ENCODE measurements around the gene CEP112.

CEP112 gene

DNA sequence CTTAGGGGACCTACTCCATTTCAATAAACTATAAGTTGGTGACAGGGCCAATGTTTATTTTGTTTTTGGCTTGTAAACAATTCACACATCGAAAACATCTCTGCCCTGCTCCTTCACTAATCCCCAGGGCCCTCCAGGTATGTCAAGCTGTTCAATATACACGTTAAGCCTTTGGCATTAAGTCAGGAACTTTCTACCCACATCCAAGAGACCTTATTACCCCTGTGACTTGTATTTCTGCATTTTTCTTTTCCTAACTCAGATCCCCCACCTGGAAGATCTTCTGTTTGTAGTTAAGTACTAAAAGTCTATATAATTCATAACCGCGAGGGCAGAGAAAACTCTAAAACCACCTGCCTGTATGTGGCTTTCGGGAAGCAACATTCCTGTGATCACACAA, 523.7 kb downstream of the CEP112 start:
- DNase-seq: no peak

DNA sequence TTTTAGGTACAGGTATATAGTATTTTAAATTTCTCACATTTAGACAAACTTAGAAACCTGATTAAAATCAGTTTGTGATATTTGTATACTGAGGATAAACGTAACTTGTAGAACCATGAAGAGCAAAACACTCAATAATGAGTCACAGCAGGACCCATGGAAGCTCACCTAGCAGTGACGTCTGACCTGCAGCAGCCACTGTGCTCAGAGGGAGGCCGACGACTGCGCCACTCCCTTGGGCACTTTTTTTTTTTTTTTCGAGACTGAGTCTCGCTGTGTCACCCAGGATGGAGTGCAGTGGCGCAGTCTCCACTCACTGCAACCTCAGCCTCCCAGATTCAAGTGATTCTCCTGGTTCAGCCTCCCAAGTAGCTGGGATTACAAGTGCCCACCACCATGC, 524.3 kb downstream of the CEP112 start:
- DNase-seq: no peak

DNA sequence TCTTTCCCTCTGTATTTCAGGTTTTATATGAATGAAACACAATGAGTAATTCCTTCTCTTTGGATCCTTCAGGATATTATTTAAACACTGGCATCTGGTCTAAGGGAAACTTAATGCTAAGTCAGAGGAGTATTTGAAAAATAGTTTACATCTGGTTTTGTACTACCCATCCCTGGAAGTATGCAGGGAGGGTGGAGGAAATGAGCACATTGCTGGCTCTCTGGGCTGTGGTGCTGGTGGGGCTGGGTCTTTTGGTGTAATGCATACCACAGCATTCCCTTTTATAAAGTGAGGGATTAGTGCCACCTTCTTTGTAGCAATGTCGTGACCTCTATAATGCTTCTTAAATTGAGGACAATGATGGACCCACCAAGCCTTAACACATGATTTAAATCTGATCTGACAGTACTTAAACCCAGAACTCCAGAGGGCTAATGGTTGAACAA, 525.0 kb downstream of the CEP112 start:
- no peak for DNase-seq

DNA sequence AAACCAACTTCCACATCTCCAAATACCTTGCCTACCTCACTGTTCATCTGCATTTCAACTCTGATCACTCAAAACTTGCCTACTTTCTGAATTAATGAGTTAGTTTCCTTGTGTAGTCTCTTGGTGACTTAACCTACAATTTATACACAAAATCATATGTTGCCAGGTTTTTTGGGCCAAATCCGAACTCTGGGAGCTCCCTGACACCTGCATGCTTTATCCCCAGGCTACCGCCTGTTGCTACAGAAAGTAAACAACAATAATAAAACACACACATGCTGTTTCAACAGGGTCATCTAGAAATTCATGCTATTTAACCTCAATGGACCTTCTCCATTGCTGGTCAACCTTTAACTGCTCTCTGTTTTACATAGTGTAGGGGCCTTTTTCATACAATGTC, 526.0 kb downstream of the CEP112 start:
- DNase-seq: no peak

DNA sequence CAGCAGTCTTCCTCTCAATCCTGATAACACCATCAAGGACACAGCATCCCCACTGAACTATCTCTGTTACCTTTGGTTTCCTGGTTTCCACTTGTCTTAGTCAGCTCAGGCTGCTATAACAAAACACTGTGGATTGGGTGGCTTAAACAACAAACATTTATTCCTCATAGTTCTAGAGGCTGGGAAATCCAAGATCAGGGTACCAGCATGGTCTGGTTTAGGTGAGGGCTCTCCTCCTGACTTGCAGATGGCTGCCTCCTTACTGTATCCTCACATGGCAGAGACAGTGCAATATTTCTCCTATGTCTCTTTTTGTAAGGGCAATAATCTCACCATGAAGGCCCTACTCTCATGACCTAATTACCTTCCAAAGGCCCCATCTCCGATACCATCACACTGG, 527.2 kb downstream of the CEP112 start:
- DNase-seq: no peak

DNA sequence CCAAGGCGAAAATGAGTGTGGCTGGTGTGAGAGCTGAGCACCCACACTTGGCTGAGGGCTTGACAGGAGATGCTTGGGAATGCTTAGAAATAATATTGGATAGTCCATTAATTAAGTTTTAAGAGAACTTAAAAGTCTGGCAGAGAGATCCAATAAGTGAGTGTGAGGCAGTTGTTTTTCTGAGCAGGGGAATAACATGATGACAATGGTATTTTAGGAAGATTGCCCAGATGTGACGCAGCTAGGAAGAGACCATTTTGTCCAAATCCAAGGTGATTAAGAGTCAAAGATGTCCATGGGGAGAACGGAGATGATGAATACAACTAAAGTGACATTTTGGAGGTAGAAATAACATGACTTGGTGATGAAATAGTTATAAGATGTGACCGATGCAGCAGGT, 527.7 kb downstream of the CEP112 start:
- no peak for DNase-seq

DNA sequence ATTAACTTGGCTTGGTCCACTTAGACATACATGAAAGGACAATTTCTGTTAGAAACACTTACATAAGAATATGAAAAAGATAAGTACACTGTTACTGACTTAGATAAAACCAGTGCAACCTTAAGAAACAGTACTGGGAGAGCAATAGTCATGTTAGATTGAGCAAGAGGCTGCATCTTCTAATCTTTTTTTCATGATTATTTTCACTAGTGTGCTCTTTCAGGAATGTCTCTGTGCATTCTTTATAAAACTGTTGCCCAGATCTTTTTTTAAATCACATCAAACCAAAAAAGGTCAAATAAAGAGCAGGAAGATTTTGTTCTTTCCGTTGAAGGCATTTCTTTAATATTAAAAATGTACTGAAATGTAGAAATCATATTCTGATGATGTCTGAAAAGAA, 529.7 kb downstream of the CEP112 start:
- DNase-seq: no peak

DNA sequence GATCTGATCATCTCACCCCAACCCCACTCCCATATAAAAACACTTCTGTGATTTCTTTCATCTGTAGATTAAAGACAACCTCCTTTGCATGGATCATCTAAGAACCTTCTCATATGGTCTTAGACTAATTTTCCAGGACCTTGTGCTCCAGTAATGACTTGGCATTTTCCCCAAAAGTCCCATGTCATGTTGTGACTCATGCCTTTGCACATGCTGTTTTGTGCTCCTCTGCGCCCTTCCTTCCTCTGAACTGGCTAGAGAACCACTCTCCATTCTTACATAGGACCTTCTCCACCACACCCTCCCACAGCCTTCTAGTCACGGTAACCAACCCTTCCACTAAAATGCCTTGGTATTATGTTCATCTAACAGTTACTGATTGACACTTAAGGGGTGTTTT, 531.0 kb downstream of the CEP112 start:
- DNase-seq: no peak

DNA sequence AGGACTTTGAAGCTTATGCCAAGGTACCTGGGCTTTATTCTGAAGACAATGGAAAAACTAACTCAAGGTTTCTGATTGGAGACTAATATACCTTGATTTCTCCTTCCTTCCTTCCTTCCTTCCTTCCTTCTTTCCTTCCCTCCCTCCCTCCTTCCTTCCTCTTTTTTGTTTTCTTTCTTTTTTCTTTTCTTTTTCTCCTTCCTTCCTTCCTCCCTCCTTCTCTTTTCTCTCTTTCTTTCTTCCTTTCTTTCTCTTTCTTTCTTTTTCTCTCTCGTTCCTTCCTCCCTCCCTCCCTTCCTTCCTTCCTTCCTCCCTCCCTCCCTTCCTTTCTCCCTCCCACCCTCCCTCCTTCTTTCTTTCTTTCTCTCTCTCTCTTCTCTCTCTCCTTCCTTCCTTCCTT, 531.9 kb downstream of the CEP112 start:
- no peak for DNase-seq

DNA sequence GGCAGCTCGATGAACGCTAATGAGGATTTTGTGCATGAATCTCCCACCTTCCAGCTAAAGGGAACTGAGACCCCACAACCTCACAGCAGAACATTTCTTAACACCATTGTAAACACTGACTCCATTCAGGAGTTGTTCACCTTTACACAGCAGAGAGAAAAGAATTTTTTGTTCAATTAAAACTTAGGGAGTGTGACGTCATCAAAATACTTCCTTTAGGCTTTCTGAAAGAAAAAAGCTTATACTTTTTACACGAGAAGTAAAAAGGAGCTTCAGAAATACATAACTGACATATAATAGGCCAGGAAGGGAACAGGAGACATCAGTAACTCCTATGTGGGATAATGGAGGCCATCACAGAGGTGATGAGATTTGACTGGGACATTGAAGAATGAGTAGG, 532.4 kb downstream of the CEP112 start:
- no peak for DNase-seq

DNA sequence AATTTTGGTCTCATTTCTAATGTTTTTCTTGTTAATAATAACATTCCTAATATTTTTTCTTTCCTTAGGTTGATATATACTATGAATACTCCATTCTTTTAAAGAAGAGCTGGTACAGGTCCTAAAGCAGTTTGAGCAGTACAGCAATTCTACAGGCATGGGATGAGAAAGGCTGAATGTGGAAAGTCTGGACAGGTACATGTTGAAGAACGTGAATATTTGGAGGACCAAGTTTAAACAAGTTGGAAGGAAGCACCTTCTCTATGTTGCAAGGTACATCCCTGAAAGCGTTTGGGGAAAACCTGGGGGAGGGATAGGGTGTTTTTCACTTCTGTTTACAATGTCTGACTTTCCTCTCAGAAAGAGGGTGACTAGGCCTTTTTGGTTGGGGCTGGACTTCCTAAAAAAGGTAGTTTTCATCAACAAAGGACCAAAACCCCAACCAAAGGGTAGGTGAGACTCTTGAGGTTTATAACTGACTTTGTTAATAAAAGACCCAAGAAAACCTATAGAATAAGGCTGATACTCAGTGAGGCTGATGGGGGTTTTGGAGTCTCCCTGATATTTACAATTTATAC, 534.6 kb downstream of the CEP112 start:
- DNase-seq: no peak

DNA sequence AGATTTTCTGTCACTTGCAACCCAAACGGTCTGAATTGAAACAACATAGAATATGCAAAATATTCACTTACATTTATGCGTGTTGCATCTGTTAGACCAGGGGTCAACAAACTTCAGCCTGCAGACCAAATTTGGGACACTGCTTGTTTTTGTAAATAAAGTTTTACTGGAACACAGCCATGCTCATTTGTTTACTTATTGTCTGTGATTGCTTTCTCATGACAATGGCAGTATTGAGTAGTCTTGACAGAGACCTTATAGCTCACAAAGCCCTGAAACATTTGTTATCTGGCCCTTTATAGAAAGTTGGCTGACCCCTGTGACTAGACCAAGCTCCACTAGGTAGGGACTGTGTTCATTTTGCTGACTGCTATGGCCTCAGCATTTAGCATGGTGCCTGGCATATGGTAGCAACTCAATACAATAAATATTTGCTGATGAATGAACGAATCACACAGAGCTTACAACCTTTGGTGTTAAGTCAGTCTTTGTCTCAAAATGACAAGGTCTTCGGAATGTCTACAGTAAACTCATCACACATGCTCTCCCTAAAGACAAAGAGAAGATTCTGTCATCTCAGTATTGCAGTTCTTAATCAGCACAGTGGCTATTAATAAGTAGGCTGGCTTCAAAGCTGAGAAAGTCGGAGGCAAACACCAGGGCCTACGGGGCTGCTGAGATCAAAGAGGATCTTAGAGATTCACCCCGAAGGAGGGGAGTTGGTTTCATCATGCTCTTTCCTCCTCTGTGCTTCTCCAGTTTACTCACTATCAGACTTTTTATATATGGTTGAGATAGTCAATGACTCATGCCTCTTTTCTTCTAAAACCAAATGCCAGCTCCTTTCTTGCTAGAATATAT, 535.3 kb downstream of the CEP112 start:
- DNase-seq: no peak

DNA sequence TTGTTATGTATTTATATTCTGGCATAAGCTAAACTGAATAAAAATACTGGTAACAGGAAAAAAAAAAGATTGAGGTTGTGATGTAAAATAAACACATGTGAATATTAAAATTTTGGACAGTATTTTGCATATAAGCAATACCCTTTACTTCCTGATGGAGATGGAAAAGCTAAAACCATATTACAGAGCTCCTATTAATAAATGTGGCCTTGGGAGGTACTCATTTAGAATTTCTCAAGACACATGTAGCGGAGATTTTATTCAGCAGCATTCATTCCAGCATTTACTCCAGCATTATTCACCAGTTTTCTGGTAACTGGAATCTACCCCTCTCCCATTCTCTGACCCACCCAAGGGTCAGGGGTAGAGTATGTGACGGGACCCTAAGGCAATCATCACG, 536.2 kb downstream of the CEP112 start:
- no peak for DNase-seq

DNA sequence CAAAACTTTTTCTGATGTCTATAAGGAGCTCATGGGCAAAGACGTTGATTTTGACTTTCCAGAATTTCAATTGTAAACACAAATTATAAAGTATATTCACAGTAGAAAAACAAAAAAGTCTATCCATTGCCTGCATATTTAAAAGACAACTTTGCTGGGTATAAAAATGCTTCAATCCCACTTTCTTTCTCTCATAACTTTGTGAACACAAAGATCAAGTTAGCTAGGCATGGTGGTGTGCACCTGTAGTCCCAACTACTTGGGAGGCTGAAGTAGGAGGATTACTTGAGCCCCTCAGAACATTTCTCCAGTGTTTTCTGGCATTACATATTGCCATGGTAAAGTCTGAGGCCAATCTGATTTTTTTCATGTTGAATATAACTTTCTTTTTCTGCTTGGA, 547.4 kb downstream of the CEP112 start:
- DNase-seq: no peak

DNA sequence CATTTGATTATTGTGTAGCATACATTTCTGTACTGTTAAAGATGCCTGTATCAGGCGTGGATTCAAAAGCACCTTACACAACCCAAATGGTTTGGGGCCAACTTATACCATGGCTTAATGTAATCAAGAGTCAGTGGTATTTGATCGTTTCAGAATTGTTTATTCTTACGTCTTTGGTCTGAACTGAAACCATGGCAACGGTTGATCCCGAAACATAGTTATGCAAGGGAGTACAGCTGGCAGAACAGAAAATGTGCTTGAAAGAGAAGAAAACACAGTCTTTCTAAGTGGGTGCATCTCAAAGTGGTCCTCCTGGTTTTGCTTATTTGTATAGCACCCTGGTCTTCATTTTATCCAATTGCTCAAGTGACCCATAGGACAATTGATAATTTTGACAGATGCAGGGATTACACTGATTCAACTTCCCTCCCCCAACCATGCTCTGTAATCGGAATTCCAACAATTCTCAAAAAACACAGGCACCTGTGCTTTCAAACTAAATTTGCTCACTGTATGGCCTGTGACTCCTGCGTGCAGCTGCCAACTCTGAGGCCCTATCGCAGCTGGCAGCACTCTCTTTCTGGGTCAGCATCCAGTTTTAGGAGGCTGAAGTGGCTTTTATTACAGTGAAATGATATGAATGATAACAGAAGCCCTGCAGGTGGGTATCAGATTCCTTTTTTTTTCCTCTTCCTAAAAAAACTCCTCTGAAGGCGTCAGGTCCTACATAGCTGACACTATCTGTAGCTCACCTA, 553.5 kb downstream of the CEP112 start:
- DNase-seq: no peak

DNA sequence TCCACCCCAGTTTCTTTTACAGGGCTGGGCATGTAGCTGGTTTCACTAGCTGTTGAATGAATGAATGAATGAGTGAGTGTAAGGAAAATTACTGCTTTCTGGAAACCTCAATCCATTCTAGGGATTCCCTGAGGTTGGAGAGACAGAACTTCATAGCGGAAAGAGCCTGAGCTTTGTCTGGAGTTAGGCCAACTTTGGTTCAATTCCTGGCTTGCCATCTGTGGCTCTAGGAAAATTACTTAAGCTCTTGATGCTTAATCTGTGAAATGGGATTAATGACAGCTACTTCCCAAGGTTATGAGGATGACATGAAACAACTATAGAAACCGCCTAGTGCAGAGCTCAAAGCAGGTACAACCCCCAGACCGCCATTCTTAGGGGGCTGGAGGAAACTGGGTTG, 554.1 kb downstream of the CEP112 start:
- DNase-seq: no peak

DNA sequence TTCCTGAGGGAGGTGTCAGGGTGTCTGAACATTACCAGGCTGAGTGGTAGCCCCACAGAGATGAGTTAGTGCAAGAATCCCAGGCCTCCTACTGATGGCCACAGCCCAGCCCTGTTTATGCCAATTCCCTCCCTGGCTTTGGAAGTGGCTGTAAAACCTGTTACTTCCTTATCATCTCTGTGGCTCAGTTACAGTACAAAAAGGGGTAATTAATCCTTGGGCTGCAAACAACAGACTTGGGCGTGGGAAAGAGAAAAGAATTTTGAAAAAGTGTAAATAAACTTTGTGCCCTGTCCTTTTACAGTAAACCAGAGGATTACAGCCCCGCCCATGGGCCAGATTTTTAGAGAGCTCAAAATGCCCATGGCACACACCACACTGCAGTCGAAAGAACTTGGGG, 557.4 kb downstream of the CEP112 start:
- DNase-seq: peak; percentile 60

DNA sequence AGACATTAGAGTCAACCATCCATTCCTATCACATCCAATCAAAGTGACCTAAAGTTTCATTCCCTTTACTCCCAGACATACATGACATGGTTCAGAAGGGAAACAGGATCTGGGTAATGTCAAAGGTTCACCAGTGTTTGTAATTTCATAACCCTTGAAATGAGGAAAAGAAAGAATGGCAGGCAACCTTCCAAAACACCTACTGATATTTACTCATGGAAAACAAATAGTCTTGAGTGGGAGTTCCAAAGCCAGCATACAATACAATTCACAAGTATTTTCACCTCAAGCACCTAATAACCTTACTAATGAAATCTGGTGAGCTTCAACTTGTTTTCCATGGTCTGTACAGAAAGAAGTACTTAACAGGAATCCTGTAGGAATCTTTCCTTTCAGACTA, 557.9 kb downstream of the CEP112 start:
- DNase-seq: peak; percentile 28

DNA sequence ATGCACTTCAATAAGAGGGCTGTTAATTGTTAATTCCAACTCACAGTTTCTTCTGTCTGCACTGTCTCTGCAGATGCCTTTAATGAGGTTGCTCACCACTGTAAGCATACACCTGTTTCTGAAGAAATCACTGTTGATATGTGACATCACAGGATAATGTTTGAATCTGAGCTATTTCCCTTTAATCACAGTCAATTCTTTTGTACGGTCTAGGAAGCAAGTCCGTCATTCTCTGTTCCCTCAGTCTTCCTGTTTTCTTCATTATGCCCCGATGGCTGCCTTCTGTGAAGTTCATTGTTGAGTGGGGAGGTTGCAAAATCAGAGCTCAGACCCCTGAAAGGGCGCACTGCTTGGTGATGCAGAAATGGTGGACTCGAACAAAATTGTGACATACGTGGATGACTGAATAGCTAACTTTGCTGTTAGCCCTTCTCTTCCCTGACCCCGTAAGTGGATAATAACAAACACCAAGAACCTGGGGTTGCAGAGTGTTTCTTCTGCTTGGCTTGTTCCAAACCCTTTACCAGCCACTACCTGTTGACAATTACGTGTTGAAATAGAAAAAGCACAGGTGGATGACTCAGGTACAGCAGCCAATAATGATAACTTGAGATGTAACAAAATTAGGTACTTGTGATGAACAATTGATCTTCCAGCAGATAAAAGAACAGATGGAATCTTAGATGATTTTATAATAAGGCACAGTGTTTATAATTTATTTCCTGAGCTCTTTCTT, 558.6 kb downstream of the CEP112 start:
- DNase-seq: no peak

DNA sequence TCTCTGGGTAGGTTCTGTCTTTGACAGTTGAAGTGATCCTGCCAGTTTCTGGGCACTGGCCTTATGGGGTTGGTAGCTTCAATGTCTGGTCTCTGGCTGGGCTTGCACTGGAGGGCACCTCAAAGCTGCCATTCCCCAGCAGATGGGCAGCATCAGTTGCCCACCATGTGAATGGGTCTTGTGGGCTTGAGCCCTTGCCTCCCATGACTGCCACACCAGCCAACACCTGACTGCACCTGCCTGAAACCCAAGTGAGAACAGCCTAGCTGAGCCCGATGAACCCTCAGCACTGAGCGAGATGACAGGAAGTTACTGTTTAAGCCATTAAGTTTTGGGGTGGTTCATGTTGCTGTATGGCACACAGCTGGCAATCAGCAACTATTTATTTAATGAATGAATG, 561.4 kb downstream of the CEP112 start:
- DNase-seq: no peak

DNA sequence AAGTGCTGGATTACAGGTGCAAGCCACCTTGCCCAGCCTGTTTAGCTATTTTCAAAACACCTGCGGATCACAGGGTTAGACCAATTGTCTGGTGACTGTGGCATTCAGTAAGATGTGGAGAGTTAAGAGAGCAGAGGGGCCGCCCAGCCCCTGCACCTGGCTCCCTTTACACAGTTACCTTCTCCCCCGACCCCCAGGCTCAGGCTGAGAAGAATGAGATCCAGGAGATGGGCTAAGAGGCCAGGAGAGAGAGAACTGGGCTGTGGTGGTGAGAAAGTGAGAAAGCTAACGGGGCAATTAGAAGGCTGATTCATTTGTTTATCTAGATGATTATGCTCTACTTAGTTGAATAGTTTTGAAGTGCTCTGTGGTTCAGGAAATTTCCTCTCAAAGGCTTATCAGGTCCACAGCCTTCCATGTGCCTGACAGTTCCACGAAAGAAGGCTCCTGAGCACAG, 562.7 kb downstream of the CEP112 start:
- peak; percentile 92 for DNase-seq

DNA sequence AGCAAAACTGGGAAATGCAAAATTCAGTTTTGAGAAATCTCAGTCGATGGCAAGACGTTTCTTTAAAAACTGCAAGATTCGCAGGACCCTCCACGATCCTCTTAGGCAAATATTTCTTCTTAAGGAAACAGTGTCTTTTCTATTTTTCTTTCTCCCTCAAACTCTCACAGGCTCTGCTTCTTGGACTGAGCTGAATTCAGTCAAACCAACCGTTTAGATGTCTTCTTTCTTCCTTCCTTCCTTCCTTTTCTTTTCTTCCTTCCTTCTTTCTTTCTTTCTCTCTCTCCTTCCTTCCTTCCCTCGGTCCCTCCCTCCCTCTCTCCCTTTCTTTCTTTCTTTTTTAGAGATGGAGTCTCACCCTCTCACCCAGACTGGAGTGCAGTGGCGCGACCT, 563.3 kb downstream of the CEP112 start:
- DNase-seq: no peak

Measured in NCI-H748 treated with DMSO at 0.1 percent for 48 hours (cell line).